ENCODE results near the gene CHORDC1. TPM values are rescaled to one million over a fixed set of nuclear protein-coding genes. Genes with fewer than 3 reads are reported as not detected.

The CHORDC1 gene
- total and polyA plus RNA-seq, 2 of the 13 experiments (the other 11 are each of a cell fraction or from before 2014, with no cell fraction given), result 19.1 to 73.5 TPM

DNA sequence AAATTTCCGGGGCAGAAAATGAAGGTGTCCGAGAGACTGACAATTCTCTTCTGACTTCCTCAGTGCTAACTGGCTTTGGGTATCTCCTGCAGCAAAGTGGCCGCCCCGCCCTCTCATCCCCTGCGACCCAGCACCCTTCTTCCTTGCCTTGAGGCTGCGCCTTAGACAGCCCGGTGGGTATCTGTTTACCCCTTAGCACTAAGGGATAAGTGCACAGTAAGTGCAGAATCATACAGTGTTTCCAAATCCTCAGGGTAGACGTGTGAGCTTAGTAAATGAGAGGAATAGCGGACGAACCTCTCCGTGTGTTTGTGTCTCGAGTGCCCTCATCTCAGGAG, 368 bp upstream of the CHORDC1 start (continued):
- TF ChIP-seq SRSF4 (IDR thresholded peaks at IDR 0.05; ENCODE audit: low read depth, low read length, poor library complexity, severe bottlenecking) (no peak), POLR2G (IDR thresholded peaks at IDR 0.05; ENCODE audit: low read depth, low read length) (peak; percentile 37; the same call in 1 of the 2 replicates), ZNF30 (CRISPR knock-in tag; IDR thresholded peaks at IDR 0.05) (no peak), TRIM24 (CRISPR knock-in tag; IDR thresholded peaks at IDR 0.05) (no peak), ZBTB20 (CRISPR knock-in tag; IDR thresholded peaks at IDR 0.05; ENCODE audit: borderline replicate concordance, low read depth) (0 out of 2 replicates have a peak, but pooled peaks have one; percentile 6), CCAR2 (optimal IDR thresholded peaks at IDR 0.05; ENCODE audit: low read depth, low read length) (no peak), MTA1 (CRISPR knock-in tag; IDR thresholded peaks at IDR 0.05; ENCODE audit: borderline replicate concordance) (no peak), SNAI1 (CRISPR knock-in tag; IDR thresholded peaks at IDR 0.05; ENCODE audit: borderline replicate concordance) (0 out of 2 replicates have a peak, but pooled peaks have one; percentile 65), GATAD2A (CRISPR knock-in tag; IDR thresholded peaks at IDR 0.05) (no peak), POLR2AphosphoS5 (IDR thresholded peaks at IDR 0.05; ENCODE audit: low read depth, low read length) (no peak)
- TF ChIP-seq, protein P1, sequence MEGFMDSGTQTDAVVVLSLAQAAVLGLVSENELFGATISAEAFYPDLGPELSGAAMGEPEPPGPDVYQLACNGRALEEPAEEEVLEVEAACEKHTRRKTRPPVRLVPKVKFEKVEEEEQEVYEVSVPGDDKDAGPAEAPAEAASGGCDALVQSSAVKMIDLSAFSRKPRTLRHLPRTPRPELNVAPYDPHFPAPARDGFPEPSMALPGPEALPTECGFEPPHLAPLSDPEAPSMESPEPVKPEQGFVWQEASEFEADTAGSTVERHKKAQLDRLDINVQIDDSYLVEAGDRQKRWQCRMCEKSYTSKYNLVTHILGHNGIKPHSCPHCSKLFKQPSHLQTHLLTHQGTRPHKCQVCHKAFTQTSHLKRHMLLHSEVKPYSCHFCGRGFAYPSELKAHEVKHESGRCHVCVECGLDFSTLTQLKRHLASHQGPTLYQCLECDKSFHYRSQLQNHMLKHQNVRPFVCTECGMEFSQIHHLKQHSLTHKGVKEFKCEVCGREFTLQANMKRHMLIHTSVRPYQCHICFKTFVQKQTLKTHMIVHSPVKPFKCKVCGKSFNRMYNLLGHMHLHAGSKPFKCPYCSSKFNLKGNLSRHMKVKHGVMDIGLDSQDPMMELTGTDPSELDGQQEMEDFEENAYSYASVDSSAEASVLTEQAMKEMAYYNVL (CRISPR knock-in tag; IDR thresholded peaks at IDR 0.05; ENCODE audit: borderline replicate concordance), result peak; percentile 9; the same call in 1 of the 2 replicates
- TF ChIP-seq, protein P2, sequence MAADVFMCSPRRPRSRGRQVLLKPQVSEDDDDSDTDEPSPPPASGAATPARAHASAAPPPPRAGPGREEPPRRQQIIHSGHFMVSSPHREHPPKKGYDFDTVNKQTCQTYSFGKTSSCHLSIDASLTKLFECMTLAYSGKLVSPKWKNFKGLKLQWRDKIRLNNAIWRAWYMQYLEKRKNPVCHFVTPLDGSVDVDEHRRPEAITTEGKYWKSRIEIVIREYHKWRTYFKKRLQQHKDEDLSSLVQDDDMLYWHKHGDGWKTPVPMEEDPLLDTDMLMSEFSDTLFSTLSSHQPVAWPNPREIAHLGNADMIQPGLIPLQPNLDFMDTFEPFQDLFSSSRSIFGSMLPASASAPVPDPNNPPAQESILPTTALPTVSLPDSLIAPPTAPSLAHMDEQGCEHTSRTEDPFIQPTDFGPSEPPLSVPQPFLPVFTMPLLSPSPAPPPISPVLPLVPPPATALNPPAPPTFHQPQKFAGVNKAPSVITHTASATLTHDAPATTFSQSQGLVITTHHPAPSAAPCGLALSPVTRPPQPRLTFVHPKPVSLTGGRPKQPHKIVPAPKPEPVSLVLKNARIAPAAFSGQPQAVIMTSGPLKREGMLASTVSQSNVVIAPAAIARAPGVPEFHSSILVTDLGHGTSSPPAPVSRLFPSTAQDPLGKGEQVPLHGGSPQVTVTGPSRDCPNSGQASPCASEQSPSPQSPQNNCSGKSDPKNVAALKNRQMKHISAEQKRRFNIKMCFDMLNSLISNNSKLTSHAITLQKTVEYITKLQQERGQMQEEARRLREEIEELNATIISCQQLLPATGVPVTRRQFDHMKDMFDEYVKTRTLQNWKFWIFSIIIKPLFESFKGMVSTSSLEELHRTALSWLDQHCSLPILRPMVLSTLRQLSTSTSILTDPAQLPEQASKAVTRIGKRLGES (CRISPR knock-in tag; IDR thresholded peaks at IDR 0.05; ENCODE audit: borderline replicate concordance), result no peak
- TF ChIP-seq, protein P3, sequence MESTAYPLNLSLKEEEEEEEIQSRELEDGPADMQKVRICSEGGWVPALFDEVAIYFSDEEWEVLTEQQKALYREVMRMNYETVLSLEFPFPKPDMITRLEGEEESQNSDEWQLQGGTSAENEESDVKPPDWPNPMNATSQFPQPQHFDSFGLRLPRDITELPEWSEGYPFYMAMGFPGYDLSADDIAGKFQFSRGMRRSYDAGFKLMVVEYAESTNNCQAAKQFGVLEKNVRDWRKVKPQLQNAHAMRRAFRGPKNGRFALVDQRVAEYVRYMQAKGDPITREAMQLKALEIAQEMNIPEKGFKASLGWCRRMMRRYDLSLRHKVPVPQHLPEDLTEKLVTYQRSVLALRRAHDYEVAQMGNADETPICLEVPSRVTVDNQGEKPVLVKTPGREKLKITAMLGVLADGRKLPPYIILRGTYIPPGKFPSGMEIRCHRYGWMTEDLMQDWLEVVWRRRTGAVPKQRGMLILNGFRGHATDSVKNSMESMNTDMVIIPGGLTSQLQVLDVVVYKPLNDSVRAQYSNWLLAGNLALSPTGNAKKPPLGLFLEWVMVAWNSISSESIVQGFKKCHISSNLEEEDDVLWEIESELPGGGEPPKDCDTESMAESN (CRISPR knock-in tag; conservative IDR thresholded peaks at IDR 0.05), result no peak
- TF ChIP-seq, protein P4, sequence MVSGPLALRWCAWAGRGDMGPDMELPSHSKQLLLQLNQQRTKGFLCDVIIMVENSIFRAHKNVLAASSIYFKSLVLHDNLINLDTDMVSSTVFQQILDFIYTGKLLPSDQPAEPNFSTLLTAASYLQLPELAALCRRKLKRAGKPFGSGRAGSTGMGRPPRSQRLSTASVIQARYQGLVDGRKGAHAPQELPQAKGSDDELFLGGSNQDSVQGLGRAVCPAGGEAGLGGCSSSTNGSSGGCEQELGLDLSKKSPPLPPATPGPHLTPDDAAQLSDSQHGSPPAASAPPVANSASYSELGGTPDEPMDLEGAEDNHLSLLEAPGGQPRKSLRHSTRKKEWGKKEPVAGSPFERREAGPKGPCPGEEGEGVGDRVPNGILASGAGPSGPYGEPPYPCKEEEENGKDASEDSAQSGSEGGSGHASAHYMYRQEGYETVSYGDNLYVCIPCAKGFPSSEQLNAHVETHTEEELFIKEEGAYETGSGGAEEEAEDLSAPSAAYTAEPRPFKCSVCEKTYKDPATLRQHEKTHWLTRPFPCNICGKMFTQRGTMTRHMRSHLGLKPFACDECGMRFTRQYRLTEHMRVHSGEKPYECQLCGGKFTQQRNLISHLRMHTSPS (CRISPR knock-in tag; IDR thresholded peaks at IDR 0.05; ENCODE audit: low read depth), result 0 out of 2 replicates have a peak, but pooled peaks have one; percentile 9
